Measurements from ENCODE around the gene ANGPTL8. TPM values are rescaled to one million over a fixed set of nuclear protein-coding genes. Genes with fewer than 3 reads are reported as not detected.
A peak's percentile ranks its signal among the peaks of the same experiment; 100 is the strongest.

The ANGPTL8 gene
- total and polyA plus RNA-seq, 2 of the 13 experiments (the other 11 are each of a cell fraction or from before 2014, with no cell fraction given): 27.3 to 243 TPM

DNA sequence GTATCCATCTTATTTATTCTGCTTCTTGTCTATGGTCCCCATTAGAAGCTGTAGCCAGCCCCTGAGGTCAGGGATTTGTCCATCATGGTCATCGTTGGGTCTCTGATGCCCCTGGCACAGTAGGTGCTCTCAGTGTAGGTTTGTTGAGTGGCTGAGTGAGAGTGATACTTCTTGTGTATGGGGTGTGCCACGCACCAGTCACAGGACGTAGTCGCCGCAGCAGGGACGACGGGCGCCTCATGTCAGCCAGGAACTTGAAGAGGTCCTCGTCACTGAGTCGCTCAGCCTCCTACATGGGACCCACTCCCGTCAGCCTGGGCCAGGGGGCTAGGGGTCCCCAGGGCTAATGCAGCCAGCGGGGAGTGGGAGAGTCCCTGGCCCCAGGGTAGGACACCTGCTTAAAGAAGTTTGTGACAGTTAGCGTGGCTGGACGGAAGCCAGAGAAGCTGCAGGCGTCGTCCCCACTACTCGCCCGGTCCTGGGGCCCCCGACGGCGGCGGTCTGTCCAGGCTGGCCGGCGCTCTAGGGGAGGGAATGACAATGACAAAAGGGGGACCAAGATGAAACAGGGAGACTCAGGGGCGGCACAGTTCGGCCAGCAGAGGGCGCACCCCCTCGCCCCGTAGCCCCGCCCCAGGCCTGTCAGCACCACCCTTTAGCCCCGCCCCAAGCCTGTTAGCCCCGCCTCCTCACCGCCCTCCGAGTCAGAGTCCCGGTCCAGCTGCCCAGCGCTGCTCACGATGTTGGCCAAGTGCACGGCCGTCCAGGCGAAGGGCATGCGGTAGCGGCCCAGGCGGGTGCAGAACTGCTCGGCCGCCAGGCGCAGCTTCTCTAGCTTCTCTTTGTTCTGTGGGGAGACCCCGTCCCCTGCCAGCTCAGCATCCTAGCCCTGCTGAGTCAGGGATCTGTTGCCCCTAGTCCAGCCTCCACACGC is 3.7 kb downstream of the ANGPTL8 start (continued):
- TF ChIP-seq, protein P1, sequence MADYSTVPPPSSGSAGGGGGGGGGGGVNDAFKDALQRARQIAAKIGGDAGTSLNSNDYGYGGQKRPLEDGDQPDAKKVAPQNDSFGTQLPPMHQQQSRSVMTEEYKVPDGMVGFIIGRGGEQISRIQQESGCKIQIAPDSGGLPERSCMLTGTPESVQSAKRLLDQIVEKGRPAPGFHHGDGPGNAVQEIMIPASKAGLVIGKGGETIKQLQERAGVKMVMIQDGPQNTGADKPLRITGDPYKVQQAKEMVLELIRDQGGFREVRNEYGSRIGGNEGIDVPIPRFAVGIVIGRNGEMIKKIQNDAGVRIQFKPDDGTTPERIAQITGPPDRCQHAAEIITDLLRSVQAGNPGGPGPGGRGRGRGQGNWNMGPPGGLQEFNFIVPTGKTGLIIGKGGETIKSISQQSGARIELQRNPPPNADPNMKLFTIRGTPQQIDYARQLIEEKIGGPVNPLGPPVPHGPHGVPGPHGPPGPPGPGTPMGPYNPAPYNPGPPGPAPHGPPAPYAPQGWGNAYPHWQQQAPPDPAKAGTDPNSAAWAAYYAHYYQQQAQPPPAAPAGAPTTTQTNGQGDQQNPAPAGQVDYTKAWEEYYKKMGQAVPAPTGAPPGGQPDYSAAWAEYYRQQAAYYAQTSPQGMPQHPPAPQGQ (CRISPR knock-in tag; IDR thresholded peaks at IDR 0.05; ENCODE audit: borderline replicate concordance): no peak
- TF ChIP-seq NRL (CRISPR knock-in tag; IDR thresholded peaks at IDR 0.05; ENCODE audit: borderline replicate concordance) (peak; percentile 54; the same call in 1 of the 2 replicates), ZFY (CRISPR knock-in tag; IDR thresholded peaks at IDR 0.05) (0 out of 2 replicates have a peak, but pooled peaks have one; percentile 25), NR2F1 (CRISPR knock-in tag; IDR thresholded peaks at IDR 0.05) (no peak), ZNF572 (CRISPR knock-in tag; IDR thresholded peaks at IDR 0.05) (no peak), ZC3H13 (CRISPR knock-in tag; IDR thresholded peaks at IDR 0.05) (no peak), KDM2A (CRISPR knock-in tag; IDR thresholded peaks at IDR 0.05; ENCODE audit: borderline replicate concordance, low read depth) (peak; percentile 86), ZNF713 (CRISPR knock-in tag; IDR thresholded peaks at IDR 0.05) (no peak), JUN (CRISPR knock-in tag; IDR thresholded peaks at IDR 0.05) (no peak), EHMT2 (IDR thresholded peaks at IDR 0.05; ENCODE audit: borderline replicate concordance, low read depth, low read length) (no peak), REXO4 (CRISPR knock-in tag; IDR thresholded peaks at IDR 0.05; ENCODE audit: borderline replicate concordance) (no peak), ZNF772 (CRISPR knock-in tag; IDR thresholded peaks at IDR 0.05) (peak; percentile 63; the same call in 1 of the 2 replicates), FOXP1 (IDR thresholded peaks at IDR 0.05) (no peak), FOXP1 (CRISPR knock-in tag; IDR thresholded peaks at IDR 0.05) (no peak), MLX (CRISPR knock-in tag; IDR thresholded peaks at IDR 0.05) (no peak), ATRX (CRISPR knock-in tag; IDR thresholded peaks at IDR 0.05; ENCODE audit: borderline replicate concordance) (no peak), ZNF205 (CRISPR knock-in tag; IDR thresholded peaks at IDR 0.05) (no peak), SMAD1 (CRISPR knock-in tag; IDR thresholded peaks at IDR 0.05; ENCODE audit: borderline replicate concordance, low read depth) (0 out of 2 replicates have a peak, but pooled peaks have one; percentile 11), ZNF672 (CRISPR knock-in tag; IDR thresholded peaks at IDR 0.05) (no peak), NFYB (CRISPR knock-in tag; IDR thresholded peaks at IDR 0.05) (no peak), ZNF562 (CRISPR knock-in tag; IDR thresholded peaks at IDR 0.05; ENCODE audit: borderline replicate concordance) (no peak), ZNF282 (IDR thresholded peaks at IDR 0.05; ENCODE audit: partially characterized antibody) (no peak)
- TF ChIP-seq, protein P2, sequence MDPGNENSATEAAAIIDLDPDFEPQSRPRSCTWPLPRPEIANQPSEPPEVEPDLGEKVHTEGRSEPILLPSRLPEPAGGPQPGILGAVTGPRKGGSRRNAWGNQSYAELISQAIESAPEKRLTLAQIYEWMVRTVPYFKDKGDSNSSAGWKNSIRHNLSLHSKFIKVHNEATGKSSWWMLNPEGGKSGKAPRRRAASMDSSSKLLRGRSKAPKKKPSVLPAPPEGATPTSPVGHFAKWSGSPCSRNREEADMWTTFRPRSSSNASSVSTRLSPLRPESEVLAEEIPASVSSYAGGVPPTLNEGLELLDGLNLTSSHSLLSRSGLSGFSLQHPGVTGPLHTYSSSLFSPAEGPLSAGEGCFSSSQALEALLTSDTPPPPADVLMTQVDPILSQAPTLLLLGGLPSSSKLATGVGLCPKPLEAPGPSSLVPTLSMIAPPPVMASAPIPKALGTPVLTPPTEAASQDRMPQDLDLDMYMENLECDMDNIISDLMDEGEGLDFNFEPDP (CRISPR knock-in tag; conservative IDR thresholded peaks at IDR 0.05): no peak
- TF ChIP-seq, protein P3, sequence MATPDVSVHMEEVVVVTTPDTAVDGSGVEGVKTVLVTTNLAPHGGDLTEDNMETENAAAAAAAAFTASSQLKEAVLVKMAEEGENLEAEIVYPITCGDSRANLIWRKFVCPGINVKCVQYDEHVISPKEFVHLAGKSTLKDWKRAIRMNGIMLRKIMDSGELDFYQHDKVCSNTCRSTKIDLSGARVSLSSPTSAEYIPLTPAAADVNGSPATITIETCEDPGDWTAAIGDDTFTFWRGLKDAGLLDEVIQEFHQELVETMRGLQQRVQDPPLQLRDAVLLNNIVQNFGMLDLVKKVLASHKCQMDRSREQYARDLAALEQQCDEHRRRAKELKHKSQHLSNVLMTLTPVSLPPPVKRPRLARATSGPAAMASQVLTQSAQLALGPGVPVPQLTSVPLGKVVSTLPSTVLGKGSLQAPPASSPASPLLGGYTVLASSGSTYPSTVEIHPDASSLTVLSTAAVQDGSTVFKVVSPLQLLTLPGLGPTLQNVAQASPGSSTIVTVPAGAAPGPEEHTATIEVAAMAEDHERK (CRISPR knock-in tag; IDR thresholded peaks at IDR 0.05; ENCODE audit: low read depth): no peak
- TF ChIP-seq, protein P4, sequence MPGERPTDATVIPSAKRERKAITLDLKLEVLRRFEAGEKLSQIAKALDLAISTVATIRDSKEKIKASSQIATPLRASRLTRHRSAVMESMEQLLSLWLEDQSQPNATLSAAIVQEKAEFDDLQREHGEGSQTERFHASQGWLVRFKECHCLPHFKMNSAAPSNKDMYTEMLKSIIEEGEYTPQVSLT (CRISPR knock-in tag; IDR thresholded peaks at IDR 0.05; ENCODE audit: borderline replicate concordance, low read depth): no peak

All from HepG2 (cell line).